ENCODE results near the gene AKNAD1.
A peak's percentile ranks its signal among the peaks of the same experiment; 100 is the strongest.

AKNAD1 gene

DNA sequence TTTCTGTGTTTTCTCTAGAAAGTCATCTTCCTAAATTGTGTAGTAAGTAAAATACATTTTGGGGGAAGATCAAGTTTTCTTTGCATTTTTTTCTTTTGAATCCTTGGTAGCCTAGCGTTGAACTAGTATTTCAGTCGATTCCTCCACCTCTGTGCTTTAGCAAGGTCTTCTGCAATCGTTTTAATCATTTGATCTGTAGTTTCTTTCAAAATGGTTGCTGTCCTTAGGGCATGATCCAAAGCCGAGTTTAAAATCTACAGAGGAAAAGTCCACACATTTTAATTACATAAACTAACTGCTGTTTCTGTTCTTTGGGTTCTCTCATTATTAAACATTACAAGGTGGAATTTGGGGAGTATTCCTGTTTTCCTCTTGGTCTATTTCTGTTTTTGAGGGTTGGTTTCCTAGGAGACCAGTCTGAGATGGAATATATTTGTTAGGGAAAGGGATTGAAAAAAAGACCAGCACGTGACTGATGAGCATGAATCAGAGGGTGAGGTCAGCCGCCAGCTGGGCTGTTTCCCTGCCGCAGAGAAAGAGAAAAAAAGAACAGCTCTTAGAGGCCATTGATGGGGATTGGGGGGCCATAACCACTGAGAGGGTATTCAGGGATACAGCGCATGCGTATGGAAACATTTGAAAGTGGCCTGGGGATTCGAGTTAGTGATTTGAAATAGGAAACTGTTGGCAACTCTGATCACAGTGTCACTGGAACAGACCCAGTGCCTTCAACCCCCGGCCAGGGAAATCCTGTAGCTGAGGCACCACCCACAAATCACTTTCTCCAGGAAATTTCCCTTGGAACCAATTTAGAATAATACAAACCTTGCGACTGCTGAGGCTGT lies 40.6 kb downstream of the AKNAD1 start (continued):
- TF ChIP-seq, protein P1, sequence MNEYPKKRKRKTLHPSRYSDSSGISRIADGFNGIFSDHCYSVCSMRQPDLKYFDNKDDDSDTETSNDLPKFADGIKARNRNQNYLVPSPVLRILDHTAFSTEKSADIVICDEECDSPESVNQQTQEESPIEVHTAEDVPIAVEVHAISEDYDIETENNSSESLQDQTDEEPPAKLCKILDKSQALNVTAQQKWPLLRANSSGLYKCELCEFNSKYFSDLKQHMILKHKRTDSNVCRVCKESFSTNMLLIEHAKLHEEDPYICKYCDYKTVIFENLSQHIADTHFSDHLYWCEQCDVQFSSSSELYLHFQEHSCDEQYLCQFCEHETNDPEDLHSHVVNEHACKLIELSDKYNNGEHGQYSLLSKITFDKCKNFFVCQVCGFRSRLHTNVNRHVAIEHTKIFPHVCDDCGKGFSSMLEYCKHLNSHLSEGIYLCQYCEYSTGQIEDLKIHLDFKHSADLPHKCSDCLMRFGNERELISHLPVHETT (tag by site-specific recombination; IDR thresholded peaks at IDR 0.05) = no peak
- TF ChIP-seq TCF7L2 (IDR thresholded peaks at IDR 0.05; ENCODE audit: borderline replicate concordance, low read depth, low read length) = no peak
- TF ChIP-seq, protein P2, sequence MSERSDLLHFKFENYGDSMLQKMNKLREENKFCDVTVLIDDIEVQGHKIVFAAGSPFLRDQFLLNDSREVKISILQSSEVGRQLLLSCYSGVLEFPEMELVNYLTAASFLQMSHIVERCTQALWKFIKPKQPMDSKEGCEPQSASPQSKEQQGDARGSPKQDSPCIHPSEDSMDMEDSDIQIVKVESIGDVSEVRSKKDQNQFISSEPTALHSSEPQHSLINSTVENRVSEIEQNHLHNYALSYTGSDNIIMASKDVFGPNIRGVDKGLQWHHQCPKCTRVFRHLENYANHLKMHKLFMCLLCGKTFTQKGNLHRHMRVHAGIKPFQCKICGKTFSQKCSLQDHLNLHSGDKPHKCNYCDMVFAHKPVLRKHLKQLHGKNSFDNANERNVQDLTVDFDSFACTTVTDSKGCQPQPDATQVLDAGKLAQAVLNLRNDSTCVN (tag by site-specific recombination; optimal IDR thresholded peaks at IDR 0.05) = no peak
- TF ChIP-seq, protein P3, sequence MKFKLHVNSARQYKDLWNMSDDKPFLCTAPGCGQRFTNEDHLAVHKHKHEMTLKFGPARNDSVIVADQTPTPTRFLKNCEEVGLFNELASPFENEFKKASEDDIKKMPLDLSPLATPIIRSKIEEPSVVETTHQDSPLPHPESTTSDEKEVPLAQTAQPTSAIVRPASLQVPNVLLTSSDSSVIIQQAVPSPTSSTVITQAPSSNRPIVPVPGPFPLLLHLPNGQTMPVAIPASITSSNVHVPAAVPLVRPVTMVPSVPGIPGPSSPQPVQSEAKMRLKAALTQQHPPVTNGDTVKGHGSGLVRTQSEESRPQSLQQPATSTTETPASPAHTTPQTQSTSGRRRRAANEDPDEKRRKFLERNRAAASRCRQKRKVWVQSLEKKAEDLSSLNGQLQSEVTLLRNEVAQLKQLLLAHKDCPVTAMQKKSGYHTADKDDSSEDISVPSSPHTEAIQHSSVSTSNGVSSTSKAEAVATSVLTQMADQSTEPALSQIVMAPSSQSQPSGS (tag by site-specific recombination; IDR thresholded peaks at IDR 0.05; ENCODE audit: low read depth) = 0 out of 2 replicates have a peak, but pooled peaks have one; percentile 33
- no peak for TF ChIP-seq ZNF146 (tag by site-specific recombination; IDR thresholded peaks at IDR 0.05)
- no peak for TF ChIP-seq ZNF112 (tag by site-specific recombination; IDR thresholded peaks at IDR 0.05)
- peak; percentile 62 for TF ChIP-seq SP7 (tag by site-specific recombination; IDR thresholded peaks at IDR 0.05)
- TF ChIP-seq ZNF214 (tag by site-specific recombination; IDR thresholded peaks at IDR 0.05; ENCODE audit: borderline replicate concordance) = no peak
- peak; percentile 90 for TF ChIP-seq ZNF366 (tag by site-specific recombination; conservative IDR thresholded peaks at IDR 0.05)
- TF ChIP-seq ZNF274 (IDR thresholded peaks at IDR 0.05; ENCODE audit: low read length) = no peak
- TF ChIP-seq ZNF274 (tag by site-specific recombination; IDR thresholded peaks at IDR 0.05; ENCODE audit: borderline replicate concordance) = no peak
- peak; percentile 36; the same call in 1 of the 2 replicates for TF ChIP-seq GFI1B (tag by site-specific recombination; IDR thresholded peaks at IDR 0.05)
- no peak for TF ChIP-seq ZNF596 (tag by site-specific recombination; IDR thresholded peaks at IDR 0.05)
- TF ChIP-seq OSR2 (tag by site-specific recombination; IDR thresholded peaks at IDR 0.05) = no peak
- peak; percentile 83 for TF ChIP-seq PRDM1 (tag by site-specific recombination; IDR thresholded peaks at IDR 0.05)
- TF ChIP-seq BCL11A (tag by site-specific recombination; IDR thresholded peaks at IDR 0.05; ENCODE audit: low read depth) = no peak
- no peak for TF ChIP-seq ZNF521 (tag by site-specific recombination; IDR thresholded peaks at IDR 0.05)
- TF ChIP-seq, protein P4, sequence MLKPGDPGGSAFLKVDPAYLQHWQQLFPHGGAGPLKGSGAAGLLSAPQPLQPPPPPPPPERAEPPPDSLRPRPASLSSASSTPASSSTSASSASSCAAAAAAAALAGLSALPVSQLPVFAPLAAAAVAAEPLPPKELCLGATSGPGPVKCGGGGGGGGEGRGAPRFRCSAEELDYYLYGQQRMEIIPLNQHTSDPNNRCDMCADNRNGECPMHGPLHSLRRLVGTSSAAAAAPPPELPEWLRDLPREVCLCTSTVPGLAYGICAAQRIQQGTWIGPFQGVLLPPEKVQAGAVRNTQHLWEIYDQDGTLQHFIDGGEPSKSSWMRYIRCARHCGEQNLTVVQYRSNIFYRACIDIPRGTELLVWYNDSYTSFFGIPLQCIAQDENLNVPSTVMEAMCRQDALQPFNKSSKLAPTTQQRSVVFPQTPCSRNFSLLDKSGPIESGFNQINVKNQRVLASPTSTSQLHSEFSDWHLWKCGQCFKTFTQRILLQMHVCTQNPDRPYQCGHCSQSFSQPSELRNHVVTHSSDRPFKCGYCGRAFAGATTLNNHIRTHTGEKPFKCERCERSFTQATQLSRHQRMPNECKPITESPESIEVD (tag by site-specific recombination; IDR thresholded peaks at IDR 0.05) = no peak
- TF ChIP-seq ZNF292 (tag by site-specific recombination; IDR thresholded peaks at IDR 0.05; ENCODE audit: borderline replicate concordance, low read depth) = no peak
- no peak for TF ChIP-seq ZIC2 (tag by site-specific recombination; IDR thresholded peaks at IDR 0.05)
- TF ChIP-seq ZNF529 (tag by site-specific recombination; IDR thresholded peaks at IDR 0.05; ENCODE audit: insufficient replicate concordance) = no peak
- TF ChIP-seq BCL11B (tag by site-specific recombination; IDR thresholded peaks at IDR 0.05; ENCODE audit: low read depth) = no peak
- TF ChIP-seq ZBTB21 (tag by site-specific recombination; IDR thresholded peaks at IDR 0.05) = peak; percentile 61
- no peak for TF ChIP-seq ZNF19 (tag by site-specific recombination; IDR thresholded peaks at IDR 0.05; ENCODE audit: low read depth)
- no peak for TF ChIP-seq HOXD13 (CRISPR knock-in tag; IDR thresholded peaks at IDR 0.05; ENCODE audit: borderline replicate concordance)
- TF ChIP-seq YY2 (tag by site-specific recombination; IDR thresholded peaks at IDR 0.05) = peak; percentile 45; the same call in 1 of the 2 replicates
- no peak for TF ChIP-seq KLF1 (tag by site-specific recombination; IDR thresholded peaks at IDR 0.05)
- TF ChIP-seq ZNF654 (tag by site-specific recombination; IDR thresholded peaks at IDR 0.05; ENCODE audit: low read depth) = no peak
- TF ChIP-seq ZNF600 (tag by site-specific recombination; IDR thresholded peaks at IDR 0.05) = peak; percentile 90
- no peak; the same call in 1 of the 2 replicates for TF ChIP-seq TRIM28 (IDR thresholded peaks at IDR 0.05; ENCODE audit: borderline replicate concordance, low read length)
- TF ChIP-seq ZFP3 (tag by site-specific recombination; IDR thresholded peaks at IDR 0.05; ENCODE audit: low read depth) = no peak
- no peak for TF ChIP-seq ZNF174 (tag by site-specific recombination; IDR thresholded peaks at IDR 0.05)
- no peak for TF ChIP-seq ZNF211 (tag by site-specific recombination; IDR thresholded peaks at IDR 0.05; ENCODE audit: low read depth)
